ENCODE data around the gene IDH2. TPM values are rescaled to one million over a fixed set of nuclear protein-coding genes. Genes with fewer than 3 reads are reported as not detected.

The IDH2 gene
- total and polyA plus RNA-seq, 2 of the 13 experiments (the other 11 are each of a cell fraction or from before 2014, with no cell fraction given), result 121 to 145 TPM

GRCh38 chr15:90044916-90045371 is 57.3 kb downstream of the IDH2 start:
- no peak overlapping the region for H2AFZ ChIP-seq (ENCODE audit: low read length)
- H3K27ac ChIP-seq (ENCODE audit: extremely low read length, insufficient read depth, low read length), result no peak overlapping the region
- H4K20me1 ChIP-seq (ENCODE audit: insufficient read depth, low read length), result 0 out of 2 replicates have a peak, but pooled peaks cover 3% of the 10 kb centered on the region
- no peak overlapping the region for H3K4me3 ChIP-seq (replicated peaks in 1 of 3; ENCODE audit: insufficient read depth in 1 of 3, low read depth in 2 of 3, low read length in 3 of 3)
- H3K4me2 ChIP-seq (ENCODE audit: low read depth, low read length), result no peak overlapping the region
- no peak for ATAC-seq
- FAIRE-seq, result no peak
- H3K4me1 ChIP-seq (ENCODE audit: insufficient read depth, low read length), result peaks cover 5% of the 10 kb centered on the region; the same call in 1 of the 2 replicates
- no peaks in the 10 kb centered on the region for H3K27me3 ChIP-seq (ENCODE audit: control insufficient read depth in 1 of 2, insufficient read depth in 2 of 2, low read length in 2 of 2)
- in situ Hi-C loops (cut with HindIII; ENCODE audit: extremely low pct_ligation_motif_present, low pct_unique_long_range_greater_than_20kb) (no loop called here), intact Hi-C loops (cut with micrococcal nuclease; ENCODE audit: unreplicated experiment) (no loop called here)
- H3K9me3 ChIP-seq (ENCODE audit: low read length), result no peaks in the 10 kb centered on the region
- no peak overlapping the region for H3K9ac ChIP-seq (ENCODE audit: insufficient read depth, low read depth, low read length)
- ChIA-PET CTCF (ENCODE audit: low intra/inter-chr PET ratio, low total read pairs) (no interaction called here), POLR2A (interaction anchor here (1.6 kb wide), 1 partner anchor 40 kb away, joined by 4 read pairs; no protein-coding TSS in a partner anchor)
- H3K79me2 ChIP-seq (ENCODE audit: insufficient read depth, low read length), result peaks cover 4% of the 10 kb centered on the region
- no TSS peak for BruUV-seq (replicated peaks)
- WGBS (ENCODE audit: low lambda C conversion rate), result 95% methylated on average over 4 of the region's 4 CpGs
- peaks cover 2 to 3% of the 10 kb centered on the region in 2 experiments; a peak in 1 of 5 replicates for H3K36me3 ChIP-seq (replicated peaks in 1 of 2; ENCODE audit: control insufficient read depth in 1 of 2, insufficient read depth in 2 of 2, low read length in 2 of 2)
- no peak for DNase-seq (ENCODE audit: low spot score)
- TF ChIP-seq DDIT3 (CRISPR knock-in tag; IDR thresholded peaks at IDR 0.05), result no peak
- TF ChIP-seq REXO4 (CRISPR knock-in tag; IDR thresholded peaks at IDR 0.05; ENCODE audit: borderline replicate concordance), result no peak
- TF ChIP-seq RERE (CRISPR knock-in tag; IDR thresholded peaks at IDR 0.05; ENCODE audit: low read depth), result no peak
- no peak for TF ChIP-seq RBFOX2 (IDR thresholded peaks at IDR 0.05; ENCODE audit: low read depth, low read length)
- TF ChIP-seq ZHX1 (CRISPR knock-in tag; IDR thresholded peaks at IDR 0.05; ENCODE audit: low read depth), result no peak
- no peak for TF ChIP-seq ZNF274 (CRISPR knock-in tag; IDR thresholded peaks at IDR 0.05)
- no peak for TF ChIP-seq MAFK (conservative IDR thresholded peaks at IDR 0.05 in 1 of 2, IDR thresholded peaks at IDR 0.05 in 1 of 2; ENCODE audit: low read length in 2 of 2)
- no peak for TF ChIP-seq PHF20 (CRISPR knock-in tag; IDR thresholded peaks at IDR 0.05)
- no peak for TF ChIP-seq SMARCC2 (IDR thresholded peaks at IDR 0.05)
- TF ChIP-seq ZNF598 (CRISPR knock-in tag; IDR thresholded peaks at IDR 0.05; ENCODE audit: borderline replicate concordance), result no peak
- no peak for TF ChIP-seq SIN3A (IDR thresholded peaks at IDR 0.05; ENCODE audit: borderline replicate concordance, low read depth, low read length)
- no peak for TF ChIP-seq MED1 (CRISPR knock-in tag; IDR thresholded peaks at IDR 0.05)
- no peak for TF ChIP-seq HHEX (CRISPR knock-in tag; IDR thresholded peaks at IDR 0.05)
- no peak for TF ChIP-seq ZNF678 (CRISPR knock-in tag; IDR thresholded peaks at IDR 0.05)
- no peak for TF ChIP-seq ZNF607 (CRISPR knock-in tag; IDR thresholded peaks at IDR 0.05; ENCODE audit: borderline replicate concordance)
- TF ChIP-seq ZFP36L2 (CRISPR knock-in tag; IDR thresholded peaks at IDR 0.05), result no peak
- no peak for TF ChIP-seq ZNF839 (CRISPR knock-in tag; IDR thresholded peaks at IDR 0.05; ENCODE audit: borderline replicate concordance)
